HFFc6 (cell line): ENCODE data around the gene MLF2. TPM values are rescaled to one million over a fixed set of nuclear protein-coding genes. Genes with fewer than 3 reads are reported as not detected.

Experiments
- DNase-seq: peaks from one replicate; pipeline ENCODE4 v3.0.0-alpha.2; 2018
- H3K27ac Mint-ChIP-seq: 2 replicates; pipeline ENCODE4 v1.8.0; 2020; ENCODE audit warnings: mild to moderate bottlenecking, mixed read lengths
- H3K27me3 Mint-ChIP-seq: 2 replicates; pipeline ENCODE4 v1.8.0; 2021; ENCODE audit warnings: mild to moderate bottlenecking, moderate library complexity, mixed read lengths; ENCODE audit not compliant: insufficient read depth
- H3K36me3 Mint-ChIP-seq: 2 replicates; pipeline ENCODE4 v1.8.0; 2021; ENCODE audit warnings: low read depth, mixed read lengths
- H3K4me1 Mint-ChIP-seq: 2 replicates; pipeline ENCODE4 v1.8.0; 2020; ENCODE audit warnings: low read depth, mixed read lengths
- H3K4me3 Mint-ChIP-seq: 2 replicates; pipeline ENCODE4 v1.8.0; 2020; ENCODE audit warnings: mild to moderate bottlenecking, moderate library complexity, mixed read lengths
- H3K9me3 Mint-ChIP-seq: 2 replicates; pipeline ENCODE4 v1.8.0; 2020; ENCODE audit warnings: mild to moderate bottlenecking, mixed read lengths
- CTCF ChIP-seq: fragments of 200-600 bp; sonication (generic); IDR thresholded peaks from 2 replicates; pipeline ENCODE4 v1.5.0; 2021; ENCODE audit warnings: antibody characterized with exemption, mild to moderate bottlenecking
- total RNA-seq, 6 experiments: library from RNA; stranded (reverse); fragmentation: NEBNext Ultra II Directional; extraction: Animal tissue kit (Norgen Biotek cat#: 25700); gene quantifications; 2 replicates in 1 of 6; 3 replicates in 5 of 6; pipeline ENCODE4 v1.2.3, GENCODE V29; 2021

MLF2 gene
- total RNA-seq, 6 experiments from 2014 or later: 273 to 329 (median 298) TPM

DNA sequence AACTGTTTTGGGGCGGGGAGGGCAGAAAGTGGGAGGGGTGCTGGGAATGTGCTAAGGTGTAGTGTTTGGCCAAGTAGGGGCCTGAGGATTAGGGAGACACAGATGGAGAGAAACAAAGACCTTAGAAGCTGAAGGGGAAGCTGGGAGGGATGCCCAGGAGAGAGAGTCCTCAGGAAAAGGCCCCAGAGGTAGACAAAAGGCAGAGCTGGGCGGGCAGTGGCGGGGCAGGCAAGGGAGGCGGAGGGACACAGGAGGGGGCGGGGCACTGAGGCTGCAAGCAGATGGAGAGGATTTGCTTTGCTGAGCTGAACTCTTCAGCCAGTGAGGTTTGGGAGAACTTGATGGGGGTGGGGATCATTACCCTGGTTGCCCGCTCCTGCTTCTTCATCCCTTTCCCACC, 16.0 kb upstream of the MLF2 start:
- Mint-ChIP-seq H3K27me3 (peaks cover 4% of the 10 kb centered on the region; the same call in 1 of the 2 replicates), H3K4me3 (peak overlapping the region; percentile 93), H3K9me3 (no peaks in the 10 kb centered on the region), H3K36me3 (peaks cover 5% of the 10 kb centered on the region), H3K27ac (peak overlapping the region; percentile 82), H3K4me1 (peaks cover 49% of the 10 kb centered on the region)
- no peak for TF ChIP-seq CTCF
- DNase-seq: no peak

GRCh38 chr12:6768437-6768914, 15.5 kb upstream of the MLF2 start:
- H3K36me3 Mint-ChIP-seq: peaks cover 5% of the 10 kb centered on the region
- peaks cover 54% of the 10 kb centered on the region for H3K4me1 Mint-ChIP-seq
- no peak for DNase-seq
- H3K27me3 Mint-ChIP-seq: peaks cover 4% of the 10 kb centered on the region; the same call in 1 of the 2 replicates
- H3K9me3 Mint-ChIP-seq: no peaks in the 10 kb centered on the region
- no peak for TF ChIP-seq CTCF
- H3K27ac Mint-ChIP-seq: peak overlapping the region; percentile 82
- H3K4me3 Mint-ChIP-seq: peak overlapping the region; percentile 93

DNA sequence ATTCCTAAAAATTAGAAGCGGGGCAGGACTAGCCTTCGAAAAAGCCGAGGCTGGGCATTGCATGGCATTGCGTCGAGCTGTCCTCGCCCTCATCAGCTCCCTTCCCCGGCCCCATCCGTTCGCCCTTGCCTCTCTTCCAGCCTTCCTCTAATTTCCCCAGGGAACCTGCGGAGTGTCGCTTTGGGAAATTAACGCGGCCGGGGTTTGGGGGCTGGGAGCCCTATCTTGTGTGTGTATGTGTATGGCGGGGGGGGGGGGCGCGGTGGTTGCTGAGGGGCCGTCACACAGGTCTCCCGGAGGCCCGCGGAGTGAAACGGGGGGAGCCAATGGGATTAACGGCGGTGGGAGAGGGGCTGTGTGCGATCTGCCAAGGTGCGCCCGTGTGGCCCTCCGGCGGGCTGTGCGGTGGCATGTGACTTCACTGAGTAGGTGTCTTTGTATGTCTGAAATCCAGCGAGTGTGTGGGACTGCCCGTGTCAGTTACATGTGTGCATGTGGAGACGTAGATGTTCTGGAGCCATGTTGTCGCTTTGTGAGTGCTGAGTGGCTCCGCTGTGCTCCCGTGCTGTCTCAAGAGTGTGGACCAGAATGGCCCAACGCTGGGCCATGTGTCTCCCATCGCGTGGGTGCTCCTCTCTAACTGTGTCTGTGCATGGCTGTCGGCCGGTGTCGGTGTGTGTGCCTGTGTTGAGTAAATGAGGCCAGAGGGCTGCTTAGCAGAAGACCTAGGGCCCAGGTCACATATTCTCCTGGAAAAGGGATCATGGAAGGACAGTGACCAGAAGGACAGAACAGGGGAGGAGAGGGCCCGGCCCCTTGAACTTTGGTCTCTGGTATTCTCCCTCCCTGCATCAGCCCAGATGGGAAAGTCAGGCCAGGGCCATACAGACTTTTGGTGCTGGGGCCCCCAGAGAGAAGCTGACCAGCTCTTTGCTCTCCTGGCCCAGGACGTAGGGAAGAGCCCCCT, 14.7 kb upstream of the MLF2 start:
- TF ChIP-seq CTCF: no peak
- Mint-ChIP-seq H3K27me3 (peaks cover 4% of the 10 kb centered on the region; the same call in 1 of the 2 replicates), H3K9me3 (no peaks in the 10 kb centered on the region), H3K4me1 (peaks cover 62% of the 10 kb centered on the region), H3K4me3 (peak overlapping the region; percentile 93), H3K27ac (peak overlapping the region; percentile 82), H3K36me3 (peaks cover 5% of the 10 kb centered on the region)
- DNase-seq: peak; percentile 21

DNA sequence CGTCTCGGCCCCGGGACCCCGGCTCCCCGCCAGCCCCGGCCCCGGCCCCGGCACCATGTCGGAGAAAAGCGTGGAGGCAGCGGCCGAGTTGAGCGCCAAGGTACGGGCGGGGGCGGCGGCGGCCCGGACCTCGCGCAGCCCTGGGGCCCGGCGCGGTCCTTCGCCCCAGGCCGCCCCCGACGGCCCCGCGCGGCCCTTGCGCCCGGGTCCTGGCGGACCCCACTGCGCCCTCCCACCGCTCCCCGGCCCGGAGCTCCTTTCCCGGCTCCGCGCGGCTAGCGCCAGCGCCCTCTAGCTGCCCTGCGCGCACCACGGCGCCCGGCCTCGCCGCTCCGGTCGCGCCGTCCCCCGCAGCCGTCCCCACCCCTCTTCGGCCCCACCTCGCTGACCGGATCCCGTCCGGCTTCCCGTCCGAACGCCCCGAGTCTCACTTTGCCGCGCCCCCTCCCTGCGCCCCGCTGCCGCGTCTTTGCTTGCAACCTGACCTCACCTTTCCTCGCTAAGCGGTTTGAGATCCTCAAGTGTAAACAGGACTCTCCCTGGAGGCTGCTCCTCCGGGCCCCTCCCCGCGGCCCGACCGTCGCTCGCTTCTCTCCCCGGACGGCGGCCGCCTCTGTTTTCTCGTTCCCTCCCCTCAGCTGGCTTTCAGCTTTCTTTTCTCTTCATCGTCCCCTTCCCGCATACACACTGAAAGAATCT, 13.9 kb upstream of the MLF2 start:
- H3K27me3 Mint-ChIP-seq: peaks cover 4% of the 10 kb centered on the region; the same call in 1 of the 2 replicates
- peak overlapping the region; percentile 77 for H3K27ac Mint-ChIP-seq
- peak; percentile 74 for TF ChIP-seq CTCF
- H3K4me3 Mint-ChIP-seq: peak overlapping the region; percentile 93
- no peaks in the 10 kb centered on the region for H3K9me3 Mint-ChIP-seq
- peaks cover 5% of the 10 kb centered on the region for H3K36me3 Mint-ChIP-seq
- H3K4me1 Mint-ChIP-seq: peaks cover 66% of the 10 kb centered on the region
- DNase-seq: peak; percentile 51

- Mint-ChIP-seq H3K4me1 (peaks cover 61% of the 10 kb centered on the region), H3K27me3 (peaks cover 4% of the 10 kb centered on the region; the same call in 1 of the 2 replicates), H3K36me3 (peaks cover 5% of the 10 kb centered on the region), H3K27ac (peak within 1 kb of the TSS; percentile 90), H3K9me3 (no peaks in the 10 kb centered on the region), H3K4me3 (peak within 1 kb of the TSS; percentile 93)
- DNase-seq: peak; percentile 82
- no peak for TF ChIP-seq CTCF
Observed at GRCh38 chr12:6765634-6766581, 13.0 kb upstream of the MLF2 start, which contains the start of gene PTMS. PTMS (plus strand) TSS chr12:6766363; CDS start chr12:6766706, 343 bp downstream.
